ENCODE results near the gene SAMD4B. TPM values are rescaled to one million over a fixed set of nuclear protein-coding genes. Genes with fewer than 3 reads are reported as not detected.
A peak's percentile ranks its signal among the peaks of the same experiment; 100 is the strongest.

The SAMD4B gene
- total and polyA plus RNA-seq, 9 of the 15 experiments (the other 6 are each of a cell fraction or from before 2014, with no cell fraction given) = 3.4 to 90.5 (median 38.0) TPM

- no peak for TF ChIP-seq CUX1 (CRISPR knock-in tag; IDR thresholded peaks at IDR 0.05)
- no peak for TF ChIP-seq CBFA2T3 (IDR thresholded peaks at IDR 0.05)
- TF ChIP-seq SIN3B (IDR thresholded peaks at IDR 0.05; ENCODE audit: low read depth) = no peak
- no peak for TF ChIP-seq IRF2 (CRISPR knock-in tag; IDR thresholded peaks at IDR 0.05)
- peak; percentile 36 for TF ChIP-seq NUFIP1 (IDR thresholded peaks at IDR 0.05; ENCODE audit: partially characterized antibody)
- no peak for TF ChIP-seq MXD1 (CRISPR knock-in tag; IDR thresholded peaks at IDR 0.05; ENCODE audit: borderline replicate concordance, poor library complexity, severe bottlenecking)
- TF ChIP-seq FOXA1 (IDR thresholded peaks at IDR 0.05; ENCODE audit: borderline replicate concordance) = no peak
- TF ChIP-seq EP400 (IDR thresholded peaks at IDR 0.05) = no peak
- peak; percentile 68 for TF ChIP-seq NR2C1 (IDR thresholded peaks at IDR 0.05)
- no peak for TF ChIP-seq NR2C1 (tag; IDR thresholded peaks at IDR 0.05)
- TF ChIP-seq ZKSCAN1 (IDR thresholded peaks at IDR 0.05; ENCODE audit: low read depth, low read length) = no peak
- no peak for TF ChIP-seq IRF9 (tag; IDR thresholded peaks at IDR 0.05)
- TF ChIP-seq ELF2 (CRISPR knock-in tag; IDR thresholded peaks at IDR 0.05) = no peak
- no peak; a peak in 1 of 4 replicates for TF ChIP-seq MLLT1 (IDR thresholded peaks at IDR 0.05)
- TF ChIP-seq MAX (CRISPR knock-in tag; IDR thresholded peaks at IDR 0.05) = no peak
- TF ChIP-seq ESRRA (IDR thresholded peaks at IDR 0.05; ENCODE audit: borderline replicate concordance, low read depth) = no peak
- TF ChIP-seq ZC3H8 (IDR thresholded peaks at IDR 0.05) = no peak
- no peak for TF ChIP-seq ZFP91 (CRISPR knock-in tag; IDR thresholded peaks at IDR 0.05)
- TF ChIP-seq ELF1 (tag; IDR thresholded peaks at IDR 0.05) = no peak
Measured at GRCh38 chr19:39319098-39319891, 22.9 kb upstream of the SAMD4B start (continued).

Data from K562 (cell line).